PC-3 (cell line): ENCODE data around the gene SAMM50.

Experiments used
- CTCF ChIP-seq: fragments of 300-600 bp; sonication (generic); conservative IDR thresholded peaks from 2 replicates; pipeline ENCODE4 v1.5.1; 2017; ENCODE audit warnings: antibody characterized with exemption, low read depth, mild to moderate bottlenecking, low read length
- EZH2 ChIP-seq: fragments of 300-600 bp; sonication (generic); IDR thresholded peaks from one replicate; pipeline ENCODE4 v1.6.1; 2017; ENCODE audit warnings: antibody characterized with exemption, mild to moderate bottlenecking, low read length; ENCODE audit not compliant: unreplicated experiment

GRCh38 chr22:44019416-44019815, 64.2 kb downstream of the SAMM50 start:
- TF ChIP-seq CTCF (no peak), EZH2 (no peak)
